B cell (primary cell): ENCODE results near the gene CAVIN1. TPM values are rescaled to one million over a fixed set of nuclear protein-coding genes. Genes with fewer than 3 reads are reported as not detected.

ENCODE experiments used
- ATAC-seq: fragments of 200-7000 bp; cut with Tn5 transposase; one replicate; pipeline ENCODE4 v1.10.0; 2021; ENCODE audit warnings: low read depth, mild to moderate bottlenecking, moderate number of reproducible peaks, moderate library complexity
- CTCF ChIA-PET: fragments of 350-600 bp; sonication (Branson Sonifier 250); formaldehyde crosslinking; loops from one replicate; lab custom pipeline; 2021; ENCODE audit warnings: antibody characterized with exemption, inconsistent platforms; lab: Charles Lee
- POLR2A ChIA-PET: fragments of 350-600 bp; sonication (Branson Sonifier 250); formaldehyde crosslinking; loops from one replicate; lab custom pipeline; 2021; ENCODE audit warnings: antibody characterized with exemption; lab: Charles Lee
- DNase-seq: peaks from one replicate; pipeline ENCODE4 v3.0.0; 2013
- H2AFZ ChIP-seq: 2 replicates; pipeline ENCODE4 v1.6.1; 2012; ENCODE audit warnings: mild to moderate bottlenecking, low read depth, low read length; ENCODE audit not compliant: insufficient read depth, poor library complexity, severe bottlenecking
- H3K27ac ChIP-seq, 2 donors: 1 replicate in 1 of 2; 2 replicates in 1 of 2; pipeline ENCODE4 v1.5.1; 2012 to 2013; ENCODE audit warnings: low read length in 2 of 2, mild to moderate bottlenecking in 2 of 2, moderate library complexity in 1 of 2
- H3K27me3 ChIP-seq, 4 experiments: fragments of 200-600 bp in 1 of 4; sonication (generic) in 1 of 4; replicated peaks in 1 of 4; 1 replicate in 2 of 4; 2 replicates in 2 of 4; pipeline versions ENCODE4 v1.6.1 to v1.7.0; 2013 to 2016; ENCODE audit warnings: low read length in 3 of 4, mild to moderate bottlenecking in 2 of 4, mixed read lengths in 1 of 4, moderate library complexity in 1 of 4; ENCODE audit not compliant: insufficient read depth in 4 of 4, control insufficient read depth in 3 of 4; ENCODE audit errors: control extremely low read depth in 1 of 4
- H3K36me3 ChIP-seq, 2 experiments: replicated peaks in 1 of 2; 1 replicate in 1 of 2; 2 replicates in 1 of 2; pipeline versions ENCODE4 v1.6.1 to v1.7.1; 2013; ENCODE audit warnings: low read length in 1 of 2; ENCODE audit not compliant: insufficient read depth in 2 of 2, control insufficient read depth in 1 of 2; ENCODE audit errors: control extremely low read depth in 1 of 2, extremely low read depth in 1 of 2
- H3K4me1 ChIP-seq, 2 donors: fragments of 200-600 bp in 1 of 2; sonication (generic) in 1 of 2; 1 replicate in 1 of 2; 2 replicates in 1 of 2; pipeline versions ENCODE4 v1.5.1 to v1.6.1; 2013 to 2017; ENCODE audit warnings: low read length in 2 of 2; ENCODE audit not compliant: control insufficient read depth in 2 of 2, insufficient read depth in 2 of 2
- H3K4me2 ChIP-seq: replicated peaks from 2 replicates; pipeline ENCODE3; 2012; ENCODE audit warnings: mild to moderate bottlenecking, low read depth, low read length; ENCODE audit not compliant: poor library complexity, severe bottlenecking
- H3K4me3 ChIP-seq, 5 experiments: fragments of 200-600 bp in 1 of 5; sonication (generic) in 1 of 5; 1 replicate in 3 of 5; 2 replicates in 2 of 5; pipeline versions ENCODE4 v1.5.1 to v1.7.0; 2011 to 2016; ENCODE audit warnings: low read length in 4 of 5, mild to moderate bottlenecking in 4 of 5, low read depth in 2 of 5, control low read depth in 1 of 5, moderate library complexity in 1 of 5; ENCODE audit not compliant: insufficient read depth in 1 of 5; ENCODE audit errors: control extremely low read depth in 1 of 5, extremely low read depth in 1 of 5
- H3K79me2 ChIP-seq: fragments of 200-600 bp; sonication (generic); one replicate; pipeline ENCODE4 v1.6.0; 2016; ENCODE audit warnings: low read length; ENCODE audit not compliant: control insufficient read depth, insufficient read depth
- H3K9ac ChIP-seq: fragments of 200-600 bp; sonication (generic); 2 replicates; pipeline ENCODE4 v1.6.1; 2017; ENCODE audit warnings: mild to moderate bottlenecking, low read length, moderate library complexity
- H3K9me3 ChIP-seq, 3 donors: one replicate each; pipeline versions ENCODE4 v1.6.1 to v1.7.1; 2013; ENCODE audit warnings: low read length in 2 of 3; ENCODE audit not compliant: control insufficient read depth in 2 of 3, insufficient read depth in 1 of 3; ENCODE audit errors: control extremely low read depth in 1 of 3
- H4K20me1 ChIP-seq: 2 replicates; pipeline ENCODE4 v1.6.0; 2012; ENCODE audit warnings: mild to moderate bottlenecking, low read length; ENCODE audit not compliant: insufficient read depth, control insufficient read depth, poor library complexity, severe bottlenecking
- H3K27ac Mint-ChIP-seq: one replicate; pipeline ENCODE4 v1.8.0; 2021; ENCODE audit warnings: mixed read lengths
- H3K27me3 Mint-ChIP-seq: one replicate; pipeline ENCODE4 v1.8.0; 2021; ENCODE audit warnings: mixed read lengths
- H3K4me1 Mint-ChIP-seq: one replicate; pipeline ENCODE4 v1.8.0; 2021; ENCODE audit warnings: mixed read lengths
- H3K4me3 Mint-ChIP-seq: one replicate; pipeline ENCODE4 v1.8.0; 2021; ENCODE audit warnings: mixed read lengths
- H3K9me3 Mint-ChIP-seq: one replicate; pipeline ENCODE4 v1.8.0; 2022; ENCODE audit warnings: mixed read lengths; ENCODE audit not compliant: insufficient read depth
- EZH2 ChIP-seq: IDR thresholded peaks from 2 replicates; pipeline ENCODE4 v1.6.1; 2012; ENCODE audit warnings: borderline replicate concordance, low read depth, mild to moderate bottlenecking, moderate library complexity, low read length; ENCODE audit not compliant: insufficient read depth, poor library complexity, severe bottlenecking
- WGBS: methylation state at CpG from one replicate; pipeline ENCODE4 v1.1.5; 2013; ENCODE audit warnings: missing lambda C conversion rate; ENCODE audit not compliant: insufficient coverage; 5-methylcytosine and 5-hydroxymethylcytosine counted together
- intact Hi-C: fragments of 100-400 bp; cut with micrococcal nuclease; formaldehyde crosslinking; loops from one replicate; pipeline ENCODE4 v1.10.0; 2022
- polyA plus RNA-seq: library from polyadenylated mRNA; depleted of rRNA; stranded (reverse); fragments of >200 nt; gene quantifications from 2 replicates; pipeline ENCODE4 v1.2.3, GENCODE V29; 2012
- total RNA-seq, 2 donors: library from RNA; stranded (reverse); fragments of 120-200 nt in 1 of 2; gene quantifications; 1 replicate in 1 of 2; 2 replicates in 1 of 2; pipeline versions ENCODE4 v1.2.3 to v1.2.4, GENCODE V29; 2013 to 2022
- TF ChIP-seq, protein P1 (sequence below): fragments of 200-600 bp; IDR thresholded peaks from one replicate; pipeline ENCODE4 v1.8.0; 2022; ENCODE audit warnings: antibody characterized with exemption, mild to moderate bottlenecking

Gene CAVIN1
- total and polyA plus RNA-seq, 2 donors (not counting 1 experiment from before 2014, with no cell fraction given), result not detected

DNA sequence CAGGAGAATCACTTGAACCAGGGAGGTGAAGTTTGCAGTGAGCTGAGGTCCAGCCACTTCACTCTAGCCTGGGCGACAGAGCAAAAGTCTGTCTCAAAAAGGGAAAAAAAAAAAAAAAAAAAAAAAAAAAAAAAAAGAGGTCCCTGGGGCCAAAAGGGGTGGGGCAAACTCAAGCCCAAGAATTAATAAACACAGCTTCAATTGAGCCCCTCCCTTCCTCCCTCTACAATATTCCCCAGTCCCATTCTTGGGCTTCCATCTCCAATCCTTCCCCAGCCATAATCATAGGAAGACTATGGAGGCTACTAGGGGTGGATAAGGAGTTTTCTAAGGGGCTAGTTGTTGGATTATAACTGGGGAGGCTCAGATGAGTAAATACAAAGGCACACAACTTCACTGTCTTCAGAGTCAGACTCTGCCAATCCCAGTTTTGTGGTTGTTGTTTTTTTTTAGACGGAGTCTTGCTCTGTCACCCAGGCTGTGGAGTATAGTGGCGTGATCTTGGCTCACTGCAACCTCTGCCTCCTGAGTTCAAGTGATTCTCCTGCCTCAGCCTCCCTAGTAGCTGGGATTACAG is 9.5 kb downstream of the CAVIN1 start:
- no peaks in the 10 kb centered on the region for H3K9me3 ChIP-seq
- H4K20me1 ChIP-seq, result no peaks in the 10 kb centered on the region
- DNase-seq (no peak), ATAC-seq (no peak)
- H3K4me2 ChIP-seq, result no peak overlapping the region
- intact Hi-C loops, result no loop called here
- WGBS, result 87% methylated on average over 2 of the region's 3 CpGs
- H3K4me1 ChIP-seq, result peaks cover 18 to 29% of the 10 kb centered on the region in 2 donors
- CTCF ChIA-PET, result interaction anchor here (0.6 to 1.8 kb wide), 3 partner anchors 11 to 190 kb away, joined by 3 to 9 read pairs (median 3); no protein-coding TSS in a partner anchor
- POLR2A ChIA-PET, result no interaction called here
- H3K79me2 ChIP-seq, result no peaks in the 10 kb centered on the region
- peaks cover 0 to 5% (median 0%) of the 10 kb centered on the region in 4 experiments for H3K27me3 ChIP-seq
- H3K36me3 ChIP-seq, result no peaks in the 10 kb centered on the region
- no peak overlapping the region for H3K27ac Mint-ChIP-seq
- no peak overlapping the region for H2AFZ ChIP-seq
- peaks cover 5% of the 10 kb centered on the region for H3K27me3 Mint-ChIP-seq
- no peaks in the 10 kb centered on the region for H3K9me3 Mint-ChIP-seq
- peaks cover 18% of the 10 kb centered on the region for H3K4me1 Mint-ChIP-seq
- no peak overlapping the region for H3K27ac ChIP-seq
- no peak overlapping the region for H3K4me3 Mint-ChIP-seq
- no peak overlapping the region for H3K9ac ChIP-seq
- no peak overlapping the region for H3K4me3 ChIP-seq
- no peak for TF ChIP-seq EZH2
- TF ChIP-seq, protein P1, sequence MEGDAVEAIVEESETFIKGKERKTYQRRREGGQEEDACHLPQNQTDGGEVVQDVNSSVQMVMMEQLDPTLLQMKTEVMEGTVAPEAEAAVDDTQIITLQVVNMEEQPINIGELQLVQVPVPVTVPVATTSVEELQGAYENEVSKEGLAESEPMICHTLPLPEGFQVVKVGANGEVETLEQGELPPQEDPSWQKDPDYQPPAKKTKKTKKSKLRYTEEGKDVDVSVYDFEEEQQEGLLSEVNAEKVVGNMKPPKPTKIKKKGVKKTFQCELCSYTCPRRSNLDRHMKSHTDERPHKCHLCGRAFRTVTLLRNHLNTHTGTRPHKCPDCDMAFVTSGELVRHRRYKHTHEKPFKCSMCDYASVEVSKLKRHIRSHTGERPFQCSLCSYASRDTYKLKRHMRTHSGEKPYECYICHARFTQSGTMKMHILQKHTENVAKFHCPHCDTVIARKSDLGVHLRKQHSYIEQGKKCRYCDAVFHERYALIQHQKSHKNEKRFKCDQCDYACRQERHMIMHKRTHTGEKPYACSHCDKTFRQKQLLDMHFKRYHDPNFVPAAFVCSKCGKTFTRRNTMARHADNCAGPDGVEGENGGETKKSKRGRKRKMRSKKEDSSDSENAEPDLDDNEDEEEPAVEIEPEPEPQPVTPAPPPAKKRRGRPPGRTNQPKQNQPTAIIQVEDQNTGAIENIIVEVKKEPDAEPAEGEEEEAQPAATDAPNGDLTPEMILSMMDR, result no peak

DNA sequence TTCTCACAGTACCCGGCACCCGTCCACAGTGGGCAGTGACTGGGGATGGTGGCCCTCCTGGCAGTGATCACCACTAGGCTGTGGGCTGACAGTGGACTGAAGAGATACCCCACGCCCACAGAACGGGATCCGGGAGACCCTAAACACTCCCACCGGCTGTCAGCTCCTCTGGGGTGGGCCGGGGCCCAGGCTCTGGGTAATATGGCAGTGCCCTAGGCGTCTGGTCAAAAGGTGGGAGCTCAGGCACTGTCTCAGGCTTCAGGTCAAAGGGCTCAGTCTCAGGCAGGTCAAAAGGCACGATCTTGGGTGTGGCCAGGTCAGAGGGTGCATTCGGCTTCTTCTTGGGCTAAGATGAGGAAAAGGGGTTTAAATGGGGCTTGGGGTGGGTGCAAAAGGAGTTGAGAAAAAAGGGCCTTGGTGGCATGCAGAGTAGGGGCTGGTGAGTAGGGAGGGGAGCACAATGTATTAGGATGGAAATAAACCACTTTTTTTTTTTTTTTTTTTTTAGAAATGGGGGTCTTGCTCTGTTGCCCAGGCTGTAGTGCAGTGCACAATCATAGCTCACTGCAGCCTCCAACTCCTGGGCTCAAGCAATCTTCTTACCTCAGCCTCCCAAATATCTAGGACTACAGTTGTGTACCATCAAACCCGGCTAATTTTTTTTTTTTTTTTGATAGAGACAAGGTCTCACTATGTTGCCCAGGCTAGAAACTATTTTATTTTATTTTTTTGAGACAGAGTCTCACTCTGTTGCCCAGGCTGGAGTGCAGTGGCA is 11.0 kb downstream of the CAVIN1 start:
- ChIA-PET POLR2A (interaction anchor here (0.6 kb wide), 1 partner anchor 198 kb away, joined by 3 read pairs; no protein-coding TSS in a partner anchor), CTCF (interaction anchor here (10.7 kb wide), 1 partner anchor 93 kb away, joined by 546 read pairs; no protein-coding TSS in a partner anchor)
- Histone ChIP-seq H3K27me3 (peaks cover 0 to 5% (median 0%) of the 10 kb centered on the region in 4 experiments), H3K36me3 (no peaks in the 10 kb centered on the region), H3K4me3 (no peak overlapping the region), H4K20me1 (no peaks in the 10 kb centered on the region), H3K79me2 (no peaks in the 10 kb centered on the region), H3K9me3 (no peaks in the 10 kb centered on the region), H3K9ac (no peak overlapping the region), H3K4me2 (no peak overlapping the region), H3K27ac (no peak overlapping the region), H3K4me1 (peaks cover 18 to 33% of the 10 kb centered on the region in 2 donors), H2AFZ (no peak overlapping the region)
- no peak overlapping the region for H3K4me3 Mint-ChIP-seq
- 93% methylated on average over 10 of the region's 11 CpGs for WGBS
- H3K27me3 Mint-ChIP-seq, result peaks cover 5% of the 10 kb centered on the region
- no peak for ATAC-seq
- H3K27ac Mint-ChIP-seq, result no peak overlapping the region
- intact Hi-C loops, result no loop called here
- no peak for DNase-seq
- peaks cover 24% of the 10 kb centered on the region for H3K4me1 Mint-ChIP-seq
- H3K9me3 Mint-ChIP-seq, result no peaks in the 10 kb centered on the region
- TF ChIP-seq, protein P1, result no peak
- no peak for TF ChIP-seq EZH2
